ENCODE data around the gene S100A8.

Gene S100A8

DNA sequence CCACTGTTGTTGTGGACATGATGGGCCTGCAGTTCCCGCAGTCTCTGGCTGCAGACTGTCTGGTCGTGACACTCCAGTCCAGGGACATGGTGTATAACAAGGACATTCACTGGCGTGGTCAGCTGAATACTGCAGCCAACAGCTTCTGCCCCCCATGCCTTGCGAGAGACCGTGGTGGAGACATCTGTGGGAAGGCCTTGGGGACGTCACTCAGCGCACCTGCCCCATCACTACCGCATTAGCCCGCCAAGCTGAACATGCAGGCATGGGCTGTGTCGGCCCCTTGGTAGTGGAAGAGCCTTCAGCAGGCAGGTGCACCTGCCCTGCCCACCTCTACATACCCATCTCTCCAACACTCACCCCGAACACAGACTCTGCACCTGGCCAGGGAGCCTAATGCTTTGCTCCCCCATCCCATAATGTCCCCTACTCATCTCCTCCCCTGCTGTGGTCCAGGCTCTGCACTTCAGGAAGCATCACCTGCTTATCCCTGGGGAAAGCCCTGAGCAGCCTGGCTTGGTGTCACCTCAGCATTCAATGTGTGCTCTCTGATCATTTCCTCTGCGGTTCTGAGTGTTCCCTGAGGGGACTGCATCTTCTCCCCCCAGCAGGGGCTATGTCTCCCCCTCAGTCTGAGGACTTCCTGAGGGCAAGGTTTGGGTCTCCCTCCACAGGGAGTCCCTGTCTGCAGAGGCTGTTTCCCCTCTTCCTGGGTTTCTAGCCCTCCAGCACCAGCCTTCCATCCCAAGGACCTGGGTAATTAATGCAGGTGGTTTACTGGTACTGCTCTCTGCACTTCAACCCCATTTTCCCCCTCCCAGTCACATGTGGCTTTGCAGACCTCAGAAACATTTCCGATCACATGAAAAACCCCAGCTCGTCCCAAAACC lies 45.4 kb downstream of the S100A8 start:
- DNase-seq = no peak

DNA sequence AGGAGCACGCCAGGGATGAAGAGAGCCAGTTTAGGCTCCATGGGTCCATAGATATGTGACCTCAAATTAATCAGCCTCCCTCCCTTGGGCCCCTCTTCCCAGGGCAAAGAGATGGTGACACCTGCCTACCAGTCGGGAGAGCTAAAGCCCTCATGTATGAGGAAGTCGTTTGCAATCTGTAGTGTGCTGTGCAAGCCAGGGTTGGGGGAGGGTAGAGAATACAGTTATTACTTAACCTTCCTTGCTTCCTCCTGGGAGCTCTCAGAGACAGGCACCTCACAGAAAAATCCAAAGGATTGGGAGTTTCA lies 46.2 kb downstream of the S100A8 start:
- peak; percentile 43 for DNase-seq

DNA sequence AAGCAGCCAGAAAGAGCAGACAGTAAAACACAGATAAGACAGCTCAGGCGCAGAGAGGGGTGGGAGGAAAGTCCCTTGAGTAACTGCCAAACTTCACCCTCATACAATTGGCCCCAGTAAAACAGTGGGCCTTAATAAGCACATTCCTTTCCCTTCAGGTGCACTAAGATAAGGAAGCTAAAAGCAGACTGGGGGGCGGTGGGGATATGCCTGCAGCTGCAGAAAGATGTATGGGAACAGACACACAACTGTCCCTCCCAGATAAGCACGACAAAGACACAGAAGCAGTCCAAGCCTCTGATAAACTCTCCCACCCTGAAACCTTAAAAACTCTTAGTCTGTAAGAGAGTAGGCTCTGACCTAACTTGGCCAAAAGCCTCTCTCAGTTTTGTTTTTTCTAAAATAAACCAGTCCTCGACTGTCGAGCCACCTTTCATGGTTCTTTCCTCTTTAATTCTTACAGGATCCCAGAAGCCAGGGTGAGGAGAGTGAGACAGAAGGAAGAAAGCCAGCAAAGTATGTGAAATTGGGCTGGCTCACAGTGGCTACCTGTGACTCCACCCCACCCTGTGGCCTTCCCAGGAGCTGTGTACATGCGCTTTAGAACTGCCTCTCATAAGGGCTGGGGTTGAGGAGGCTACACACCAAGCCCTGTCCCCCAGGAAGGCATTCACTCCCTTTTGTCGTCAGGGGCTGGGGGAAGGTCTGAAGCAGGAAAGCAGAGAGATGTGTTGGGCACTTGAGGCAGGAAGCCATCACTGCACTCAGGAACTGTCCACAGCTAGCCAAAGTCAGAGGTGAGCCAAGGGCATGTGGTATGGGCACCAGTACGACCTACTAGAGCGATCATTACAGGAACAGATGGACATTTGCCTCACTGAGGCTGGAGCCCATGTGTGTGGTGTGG lies 46.8 kb downstream of the S100A8 start:
- no peak for DNase-seq

DNA sequence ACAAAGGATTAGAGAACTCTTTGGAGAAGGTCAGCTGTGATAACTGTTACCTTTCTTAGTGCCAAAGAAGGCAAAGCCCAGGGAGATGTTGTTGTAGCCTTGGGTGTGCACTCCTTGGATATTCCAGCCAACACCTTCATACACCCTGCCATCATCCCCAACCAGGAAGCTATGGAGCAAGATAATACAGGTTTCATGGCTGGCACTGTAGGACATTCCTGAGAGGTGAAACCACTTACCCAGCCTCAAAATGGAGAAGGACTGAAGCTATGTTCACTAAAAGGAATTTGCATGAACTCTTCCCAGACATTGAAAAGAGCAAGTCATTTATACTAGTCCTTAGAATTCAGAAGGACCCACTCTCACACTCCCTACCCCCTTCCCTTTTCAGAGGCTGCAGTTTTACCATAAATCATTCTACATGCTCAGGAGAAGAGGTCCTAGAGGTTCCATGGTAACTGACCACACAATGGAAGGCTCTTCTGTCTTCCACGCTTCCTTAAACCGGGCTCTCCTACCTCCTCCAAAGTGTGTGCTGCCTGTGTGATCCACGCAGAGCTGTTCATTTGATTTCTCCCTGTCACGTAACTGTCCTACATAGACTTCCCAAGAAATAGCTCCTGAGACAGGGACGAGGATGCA lies 47.7 kb downstream of the S100A8 start:
- DNase-seq = no peak

DNA sequence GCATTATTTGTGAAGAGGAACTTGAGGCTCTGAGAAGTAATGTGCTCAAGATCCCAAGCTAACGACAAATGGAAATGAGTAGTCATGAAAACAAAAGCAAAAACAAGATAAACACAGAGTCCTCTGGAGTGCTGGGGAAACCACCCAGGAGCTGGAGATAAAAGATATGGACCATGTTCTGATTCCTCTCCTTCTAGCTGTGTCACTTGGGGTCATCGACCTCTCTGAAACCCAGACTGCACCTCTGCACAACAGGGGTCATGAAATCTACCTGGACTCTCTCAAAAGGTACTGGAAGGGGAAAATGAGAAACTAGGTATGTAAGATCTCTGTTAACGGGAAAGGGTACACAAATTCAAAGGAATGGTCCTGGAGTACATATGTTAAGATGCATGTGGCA lies 48.7 kb downstream of the S100A8 start:
- no peak for DNase-seq

DNA sequence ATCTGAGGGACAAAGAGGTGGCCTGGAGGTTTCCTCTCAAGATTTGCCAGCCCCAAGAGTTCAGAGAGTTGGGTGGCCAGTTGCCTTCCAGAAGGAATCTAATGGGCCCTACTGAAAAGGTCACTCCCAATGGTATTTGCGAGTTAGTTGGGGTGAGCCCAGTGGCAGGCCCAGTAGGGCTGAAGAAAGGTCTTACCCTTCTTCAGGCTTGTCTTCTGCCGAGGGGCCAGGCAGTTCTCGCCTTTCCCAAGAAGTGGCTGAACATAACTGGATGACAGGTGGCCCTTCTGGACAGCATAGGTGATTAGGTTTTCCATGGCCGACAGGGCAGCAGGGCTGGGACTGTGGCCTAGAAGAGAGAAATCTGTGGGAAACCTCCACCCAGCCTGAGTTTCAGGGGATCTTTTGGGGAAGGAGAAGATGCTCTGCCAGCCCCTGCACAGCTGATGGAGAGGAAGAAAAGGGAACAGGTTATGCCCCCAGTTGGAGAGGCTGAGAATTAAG lies 49.4 kb downstream of the S100A8 start:
- DNase-seq = no peak

DNA sequence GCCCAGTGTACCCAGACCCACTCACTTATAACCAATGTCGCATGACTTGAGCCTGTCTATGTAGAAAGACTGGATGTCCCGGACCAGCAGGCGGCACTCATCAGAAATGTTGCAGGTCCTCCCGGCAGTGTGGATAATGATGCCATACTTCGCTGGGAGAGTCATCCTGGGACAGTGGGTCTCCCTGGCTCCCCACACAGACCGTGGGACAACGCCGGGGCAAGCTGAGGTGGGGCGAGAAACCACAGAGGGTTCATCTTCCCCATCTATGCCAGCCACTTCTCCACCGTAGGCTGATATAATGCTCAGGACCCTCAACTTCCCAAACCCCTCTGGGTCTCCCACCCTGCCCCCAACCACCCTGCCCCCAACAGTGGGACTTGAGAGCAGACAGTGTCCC lies 50.5 kb downstream of the S100A8 start:
- DNase-seq = no peak

All from suppressor macrophage treated with lipopolysaccharide for 4 hours (primary cell).